ENCODE measurements around the gene ABHD16A.

GRCh38 chr6:31708224-31708623 is 5.1 kb upstream of the ABHD16A start:
- no peak for TF ChIP-seq EZH2phosphoT487 (IDR thresholded peaks at IDR 0.05; ENCODE audit: borderline replicate concordance, low read length)
- TF ChIP-seq, protein P1, sequence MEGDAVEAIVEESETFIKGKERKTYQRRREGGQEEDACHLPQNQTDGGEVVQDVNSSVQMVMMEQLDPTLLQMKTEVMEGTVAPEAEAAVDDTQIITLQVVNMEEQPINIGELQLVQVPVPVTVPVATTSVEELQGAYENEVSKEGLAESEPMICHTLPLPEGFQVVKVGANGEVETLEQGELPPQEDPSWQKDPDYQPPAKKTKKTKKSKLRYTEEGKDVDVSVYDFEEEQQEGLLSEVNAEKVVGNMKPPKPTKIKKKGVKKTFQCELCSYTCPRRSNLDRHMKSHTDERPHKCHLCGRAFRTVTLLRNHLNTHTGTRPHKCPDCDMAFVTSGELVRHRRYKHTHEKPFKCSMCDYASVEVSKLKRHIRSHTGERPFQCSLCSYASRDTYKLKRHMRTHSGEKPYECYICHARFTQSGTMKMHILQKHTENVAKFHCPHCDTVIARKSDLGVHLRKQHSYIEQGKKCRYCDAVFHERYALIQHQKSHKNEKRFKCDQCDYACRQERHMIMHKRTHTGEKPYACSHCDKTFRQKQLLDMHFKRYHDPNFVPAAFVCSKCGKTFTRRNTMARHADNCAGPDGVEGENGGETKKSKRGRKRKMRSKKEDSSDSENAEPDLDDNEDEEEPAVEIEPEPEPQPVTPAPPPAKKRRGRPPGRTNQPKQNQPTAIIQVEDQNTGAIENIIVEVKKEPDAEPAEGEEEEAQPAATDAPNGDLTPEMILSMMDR (IDR thresholded peaks at IDR 0.05; ENCODE audit: low read depth, low read length, poor library complexity, severe bottlenecking) = no peak
